ENCODE data around the gene SLC22A13.
"Not testable (repeated sequence)": the region's sequence is repeated elsewhere in the genome, so short reads cannot be mapped to it uniquely, and the experiment has no call there.

SLC22A13 gene

DNA sequence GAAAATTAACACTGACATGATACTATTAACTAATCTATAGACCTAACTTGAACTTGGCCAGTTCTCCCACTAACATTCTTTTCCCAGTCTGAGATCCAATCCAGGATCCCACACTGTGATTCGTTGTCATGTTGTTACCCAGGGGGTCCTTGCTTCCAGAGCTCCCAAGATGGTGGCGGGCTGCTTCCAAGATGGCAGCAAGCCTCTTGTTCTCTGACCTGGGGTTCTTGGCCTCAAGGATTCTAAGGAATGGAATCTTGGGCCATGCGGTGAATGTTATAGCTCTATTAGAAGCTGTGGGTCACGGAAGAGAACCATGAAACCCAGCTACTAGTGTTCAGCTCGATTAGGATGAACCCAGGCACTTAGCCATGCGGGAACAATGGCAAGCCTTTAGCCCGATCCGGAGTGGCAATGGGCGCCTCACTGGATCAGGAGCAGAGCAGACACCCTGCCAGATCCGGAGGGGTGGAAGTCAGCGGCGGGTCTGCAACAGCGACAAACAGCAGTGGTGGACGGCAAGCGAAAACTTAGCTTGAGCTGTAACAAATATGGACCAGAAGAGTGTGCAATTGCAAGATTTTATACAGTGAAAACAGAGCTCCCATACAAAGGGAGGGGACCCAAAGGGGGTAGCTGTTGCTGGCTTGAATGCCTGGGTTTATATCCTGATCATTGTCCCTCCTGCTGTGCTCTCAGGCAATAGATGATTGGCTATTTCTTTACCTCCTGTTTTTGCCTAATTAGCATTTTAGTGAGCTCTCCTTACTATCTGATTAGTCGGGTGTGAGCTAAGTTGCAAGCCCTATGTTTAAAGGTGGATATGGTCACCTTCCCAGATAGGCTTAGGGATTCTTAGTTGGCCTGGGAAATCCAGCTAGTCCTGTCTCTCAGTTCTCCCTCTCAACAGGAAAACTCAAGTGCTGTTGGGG is 23.9 kb downstream of the SLC22A13 start:
- DNase-seq (ENCODE audit: low read depth, low spot score); H3K27ac ChIP-seq: not testable (repeated sequence)

DNA sequence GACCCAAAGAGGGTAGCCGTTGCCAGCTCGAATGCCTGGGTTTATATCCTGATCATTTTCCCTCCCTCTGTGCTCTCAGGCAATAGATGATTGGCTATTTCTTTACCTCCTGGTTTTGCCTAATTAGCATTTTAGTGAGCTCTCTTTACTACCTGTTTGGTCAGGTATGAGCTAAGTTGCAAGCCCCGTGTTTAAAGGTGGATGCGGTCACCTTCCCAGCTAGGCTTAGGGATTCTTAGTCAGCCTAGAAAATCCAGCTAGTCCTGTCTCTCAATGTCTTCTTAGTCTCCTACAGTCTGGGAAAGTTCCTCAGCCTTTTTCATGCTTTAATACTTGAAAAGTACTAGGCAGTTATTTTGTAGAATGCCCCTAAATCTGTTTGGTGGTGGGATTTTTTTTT is 31.4 kb downstream of the SLC22A13 start:
- peak; percentile 8 for DNase-seq (ENCODE audit: low read depth, low spot score)
- not testable (repeated sequence) for H3K27ac ChIP-seq

DNA sequence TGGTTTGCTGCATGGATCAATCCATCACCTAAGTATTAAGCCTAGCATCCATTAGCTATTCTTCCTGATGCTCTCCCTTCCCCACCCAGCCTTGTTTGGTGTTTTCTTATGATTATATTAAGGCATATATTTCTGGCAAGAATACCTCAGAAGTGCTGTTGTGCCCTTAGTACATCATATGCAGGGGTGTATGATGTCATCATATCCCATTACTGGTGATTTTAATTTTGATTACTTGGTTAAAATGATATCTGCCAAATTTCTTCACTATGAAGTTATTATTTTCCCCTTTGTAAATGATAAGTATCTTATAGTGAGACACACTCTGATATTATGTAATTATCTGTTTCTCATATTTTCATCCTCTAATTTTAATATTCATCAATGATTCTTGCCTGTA is 31.9 kb downstream of the SLC22A13 start:
- no peak overlapping the region for H3K27ac ChIP-seq
- no peak for DNase-seq (ENCODE audit: low read depth, low spot score)

DNA sequence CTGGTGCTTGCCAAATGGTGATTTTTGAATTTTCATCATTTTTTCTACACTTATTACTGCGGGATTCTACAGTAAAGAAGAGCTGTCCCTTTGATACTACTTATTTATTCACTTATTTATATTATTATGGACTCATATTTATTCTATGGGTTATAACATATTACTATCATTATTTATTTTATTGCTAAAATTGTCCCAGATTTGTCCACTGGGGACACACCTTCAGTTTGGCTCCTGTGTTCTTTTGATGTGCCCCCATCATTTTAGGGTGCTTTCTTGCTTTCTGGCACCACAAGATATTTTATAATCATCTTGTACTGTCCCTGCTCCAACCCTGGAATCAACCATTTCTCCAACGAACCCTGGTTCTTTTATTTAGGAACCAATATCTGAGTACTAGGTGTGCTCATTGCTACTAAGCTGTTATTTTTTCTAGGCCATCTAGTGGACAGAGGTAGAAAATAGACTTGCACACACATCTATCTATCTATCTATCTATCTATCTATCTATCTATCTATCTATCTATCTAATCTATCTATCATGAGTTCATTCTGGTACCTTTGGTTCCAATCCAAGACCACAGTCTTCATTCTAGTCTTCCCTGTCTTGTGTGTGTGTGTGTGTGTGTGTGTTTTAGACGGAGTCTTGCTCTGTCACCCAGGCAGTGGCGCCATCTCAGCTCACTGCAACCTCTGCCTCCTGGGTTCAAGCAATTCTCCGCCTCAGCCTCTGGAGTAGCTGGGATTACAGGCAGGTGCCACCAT is 32.5 kb downstream of the SLC22A13 start:
- no peak overlapping the region for H3K27ac ChIP-seq
- DNase-seq (ENCODE audit: low read depth, low spot score) = no peak

DNA sequence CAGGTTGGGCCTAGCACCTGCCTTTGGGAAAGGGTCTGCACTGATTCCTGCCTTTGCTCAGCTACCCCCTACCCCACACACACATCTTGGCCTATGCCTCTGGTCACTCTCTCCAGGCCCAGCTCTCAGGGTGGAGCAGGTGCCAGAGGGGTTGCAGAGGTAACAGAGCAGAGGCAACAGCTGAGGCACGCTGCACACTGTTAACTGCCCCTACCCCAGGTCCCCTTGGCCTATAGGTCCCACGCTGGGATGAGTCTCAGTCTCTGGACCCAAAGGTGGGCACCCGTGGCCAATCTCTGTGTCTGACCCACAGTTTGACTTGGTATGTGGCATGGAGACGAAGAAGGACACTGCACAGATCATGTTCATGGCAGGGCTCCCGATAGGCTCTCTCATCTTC is 41.3 kb downstream of the SLC22A13 start:
- H3K27ac ChIP-seq = no peak overlapping the region
- no peak for DNase-seq (ENCODE audit: low read depth, low spot score)

DNA sequence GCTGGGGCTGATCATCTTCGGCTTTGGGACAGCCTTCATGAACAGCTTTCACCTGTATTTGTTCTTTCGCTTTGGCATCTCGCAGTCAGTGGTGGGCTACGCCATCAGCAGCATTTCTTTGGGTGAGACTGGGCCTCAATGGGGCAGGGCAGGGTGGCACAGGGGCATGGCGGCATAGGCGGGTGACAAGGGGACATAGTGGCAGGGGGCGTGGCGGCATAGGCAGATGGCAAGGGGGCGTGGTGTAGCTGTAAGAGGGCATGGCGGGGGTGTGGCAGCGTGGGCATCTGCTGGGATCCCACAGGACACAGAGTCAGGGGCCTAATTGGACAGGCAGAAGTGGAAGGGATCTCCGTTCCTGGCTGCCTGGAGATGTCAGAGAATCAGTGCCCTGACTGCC is 42.0 kb downstream of the SLC22A13 start:
- H3K27ac ChIP-seq = no peak overlapping the region
- no peak for DNase-seq (ENCODE audit: low read depth, low spot score)

DNA sequence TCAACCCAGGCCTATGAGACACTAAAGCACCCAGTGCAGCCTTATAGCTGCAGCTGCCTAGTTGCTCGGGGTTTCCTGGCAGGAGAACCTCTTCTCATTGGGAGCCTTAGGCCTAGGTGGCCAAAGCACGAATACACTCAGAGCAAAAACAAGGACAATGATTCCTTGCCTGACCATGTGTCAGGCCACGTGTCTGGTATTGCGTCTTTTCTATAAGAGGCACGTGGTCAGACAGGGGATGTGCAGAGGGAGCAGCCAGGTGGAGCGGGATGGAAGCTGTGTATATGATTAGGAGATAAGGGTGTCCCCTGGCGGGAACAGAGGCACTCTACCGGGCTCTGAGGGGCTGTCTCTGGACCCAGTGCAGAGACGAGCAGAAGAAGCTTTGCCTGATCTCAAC is 42.8 kb downstream of the SLC22A13 start:
- no peak for DNase-seq (ENCODE audit: low read depth, low spot score)
- H3K27ac ChIP-seq = no peak overlapping the region

DNA sequence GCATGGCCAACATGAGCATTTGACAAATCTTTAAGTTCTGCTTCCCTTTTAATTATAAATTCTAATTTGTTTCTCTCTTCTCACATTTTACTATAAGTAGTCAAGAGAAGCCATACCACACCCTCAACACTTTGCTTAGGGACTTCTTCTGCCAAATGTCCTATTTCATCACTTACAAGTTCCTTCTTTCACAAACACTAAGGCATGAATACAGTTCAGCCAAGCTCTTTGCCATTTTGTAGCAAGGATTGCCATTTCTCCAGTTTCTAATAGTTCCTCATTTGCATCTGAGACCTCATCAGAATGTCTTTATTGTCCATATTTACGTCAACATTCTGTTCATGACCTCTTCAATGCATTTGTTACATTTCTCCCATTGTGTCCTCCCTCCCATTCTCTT is 45.9 kb downstream of the SLC22A13 start:
- H3K27ac ChIP-seq = no peak overlapping the region
- DNase-seq (ENCODE audit: low read depth, low spot score) = no peak

DNA sequence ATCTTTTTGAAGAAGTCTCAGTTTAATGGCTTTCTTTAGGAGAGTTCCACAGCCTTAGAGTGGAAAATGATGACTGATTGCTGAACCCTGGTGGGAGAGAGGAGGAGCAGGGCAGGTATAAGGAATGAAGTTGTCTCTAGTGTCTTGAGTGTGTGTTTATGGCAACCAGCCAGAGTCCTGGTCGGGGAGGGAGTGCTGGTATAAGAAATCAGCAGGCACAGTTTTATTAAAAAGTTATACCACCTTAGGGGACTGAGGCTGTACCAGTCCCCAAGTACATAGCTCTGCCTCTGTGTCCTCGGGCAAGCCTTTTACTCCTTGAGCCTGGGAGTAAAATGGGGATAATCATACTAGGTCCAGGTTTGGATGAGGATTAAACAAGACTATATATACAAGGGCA is 46.3 kb downstream of the SLC22A13 start:
- no peak for DNase-seq (ENCODE audit: low read depth, low spot score)
- H3K27ac ChIP-seq = no peak overlapping the region

DNA sequence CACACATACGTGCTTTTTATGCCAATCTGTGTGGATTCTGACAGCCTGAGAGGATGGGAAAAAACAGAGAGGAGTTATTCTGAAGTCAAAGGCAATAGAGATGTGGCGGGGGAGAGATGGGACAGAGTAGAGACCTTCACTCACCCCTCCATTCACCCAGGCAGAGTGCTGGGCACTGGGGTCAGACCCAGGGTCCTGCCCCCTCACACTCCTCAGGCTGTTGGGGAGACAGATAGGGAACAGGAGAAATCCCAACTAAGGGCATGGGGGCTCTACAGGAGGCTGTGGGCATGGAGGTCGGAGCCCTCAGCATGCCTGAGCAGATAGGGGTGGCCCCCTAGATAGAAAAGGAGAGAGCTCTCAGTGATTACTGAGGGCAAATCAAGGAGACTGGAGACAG is 46.7 kb downstream of the SLC22A13 start:
- no peak overlapping the region for H3K27ac ChIP-seq
- no peak for DNase-seq (ENCODE audit: low read depth, low spot score)

DNA sequence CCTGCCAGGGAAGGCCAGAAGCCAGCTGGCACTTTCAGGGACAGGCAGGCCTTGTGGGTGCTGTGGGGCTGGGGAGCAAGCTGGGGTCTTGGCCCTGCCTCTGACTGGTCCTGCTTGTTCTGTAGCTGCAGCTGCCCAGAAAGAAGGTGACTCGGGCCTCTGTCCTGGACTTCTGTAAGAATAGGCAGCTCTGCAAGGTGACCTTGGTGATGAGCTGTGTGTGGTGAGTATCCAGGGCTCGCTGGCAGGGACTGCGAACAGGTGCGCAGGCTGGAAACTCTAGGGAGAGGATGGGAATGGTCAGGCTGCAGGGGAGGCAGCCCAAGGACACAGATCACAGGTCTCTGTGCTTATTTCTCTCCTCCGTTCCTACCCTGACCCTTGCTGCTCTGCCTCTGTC is 47.7 kb downstream of the SLC22A13 start:
- DNase-seq (ENCODE audit: low read depth, low spot score) = no peak
- no peak overlapping the region for H3K27ac ChIP-seq

DNA sequence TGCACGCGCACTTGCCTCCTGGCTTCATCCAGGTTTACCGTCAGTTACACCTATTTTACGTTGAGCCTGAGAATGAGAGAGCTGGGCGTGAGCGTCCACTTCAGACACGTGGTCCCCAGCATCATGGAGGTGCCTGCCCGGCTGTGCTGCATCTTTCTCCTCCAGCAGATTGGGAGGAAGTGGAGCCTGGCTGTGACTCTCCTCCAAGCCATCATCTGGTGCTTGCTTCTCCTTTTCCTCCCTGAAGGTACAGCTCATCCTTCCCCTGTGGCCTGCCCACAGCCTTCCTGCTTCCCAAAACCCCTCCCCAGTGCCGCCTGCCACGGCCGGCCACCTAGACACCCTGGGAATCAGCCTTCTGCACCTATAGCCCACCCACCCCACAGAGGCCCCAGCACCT is 48.1 kb downstream of the SLC22A13 start:
- DNase-seq (ENCODE audit: low read depth, low spot score) = no peak
- H3K27ac ChIP-seq = no peak overlapping the region

DNA sequence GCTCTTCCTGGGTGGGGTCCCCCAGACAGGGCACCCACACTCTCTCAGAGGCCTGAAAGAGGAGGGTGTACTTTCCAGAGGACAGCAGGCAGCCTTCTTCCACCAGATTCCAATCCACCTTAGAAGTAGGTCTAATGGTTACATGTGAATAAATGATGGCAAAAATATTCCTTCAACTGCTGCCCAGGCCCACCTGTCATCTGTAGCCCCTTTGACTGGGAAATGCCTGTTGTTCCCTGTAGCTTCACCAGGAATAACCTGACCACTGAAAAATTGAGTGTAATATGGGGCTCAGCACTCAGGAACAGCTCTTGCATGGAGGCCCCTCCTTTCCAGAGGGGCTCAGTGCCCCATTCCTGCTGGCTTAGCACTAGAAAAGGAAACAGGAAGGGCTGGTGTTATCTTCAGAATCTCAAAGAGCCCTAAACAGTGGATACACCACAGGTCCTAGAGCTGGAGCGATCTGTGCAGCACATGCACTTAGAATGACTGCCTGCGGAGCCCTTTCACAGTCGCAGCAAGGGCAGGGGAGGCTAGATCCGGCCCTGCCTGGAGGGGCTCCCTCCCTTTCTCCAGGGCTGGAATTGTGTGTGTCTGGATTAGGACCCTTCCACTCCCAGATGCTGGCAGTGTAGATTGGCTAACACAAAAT is 48.6 kb downstream of the SLC22A13 start:
- no peak for DNase-seq (ENCODE audit: low read depth, low spot score)
- H3K27ac ChIP-seq = no peak overlapping the region

DNA sequence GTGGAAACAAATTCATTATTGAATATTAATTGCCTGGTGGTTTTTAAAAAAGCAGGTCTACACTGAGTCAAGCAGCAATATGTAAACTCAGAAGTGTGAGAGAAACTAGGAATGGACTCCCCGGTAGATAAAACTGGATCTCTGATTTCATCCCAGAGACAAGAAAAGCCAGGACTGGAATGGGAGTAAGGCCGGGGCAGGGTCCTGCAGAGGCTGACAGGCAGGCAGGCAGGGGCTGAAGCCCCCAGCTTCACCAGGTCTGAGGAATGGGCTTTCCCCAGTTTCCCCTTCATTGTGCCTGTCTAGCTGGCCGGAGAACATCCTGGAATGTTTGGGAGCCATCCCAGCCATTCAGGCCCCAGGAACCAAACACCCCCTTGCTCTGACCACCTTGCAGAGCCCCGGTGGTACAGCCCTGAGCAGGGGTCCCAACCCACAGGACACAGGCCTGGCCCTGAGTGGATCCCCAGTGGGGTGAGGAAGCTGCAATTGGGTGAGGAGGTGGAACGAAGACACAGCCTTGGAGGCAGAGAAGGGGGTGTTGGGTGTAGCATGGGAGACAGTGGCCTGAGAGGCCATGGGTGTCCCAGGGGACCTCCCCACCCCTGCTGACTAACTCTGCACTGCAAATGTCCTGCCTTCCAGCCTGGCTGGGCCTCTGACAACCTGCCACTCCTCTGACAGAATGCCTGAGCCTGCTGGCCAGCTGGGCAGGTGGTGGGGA is 49.3 kb downstream of the SLC22A13 start:
- H3K27ac ChIP-seq = no peak overlapping the region
- no peak for DNase-seq (ENCODE audit: low read depth, low spot score)

DNA sequence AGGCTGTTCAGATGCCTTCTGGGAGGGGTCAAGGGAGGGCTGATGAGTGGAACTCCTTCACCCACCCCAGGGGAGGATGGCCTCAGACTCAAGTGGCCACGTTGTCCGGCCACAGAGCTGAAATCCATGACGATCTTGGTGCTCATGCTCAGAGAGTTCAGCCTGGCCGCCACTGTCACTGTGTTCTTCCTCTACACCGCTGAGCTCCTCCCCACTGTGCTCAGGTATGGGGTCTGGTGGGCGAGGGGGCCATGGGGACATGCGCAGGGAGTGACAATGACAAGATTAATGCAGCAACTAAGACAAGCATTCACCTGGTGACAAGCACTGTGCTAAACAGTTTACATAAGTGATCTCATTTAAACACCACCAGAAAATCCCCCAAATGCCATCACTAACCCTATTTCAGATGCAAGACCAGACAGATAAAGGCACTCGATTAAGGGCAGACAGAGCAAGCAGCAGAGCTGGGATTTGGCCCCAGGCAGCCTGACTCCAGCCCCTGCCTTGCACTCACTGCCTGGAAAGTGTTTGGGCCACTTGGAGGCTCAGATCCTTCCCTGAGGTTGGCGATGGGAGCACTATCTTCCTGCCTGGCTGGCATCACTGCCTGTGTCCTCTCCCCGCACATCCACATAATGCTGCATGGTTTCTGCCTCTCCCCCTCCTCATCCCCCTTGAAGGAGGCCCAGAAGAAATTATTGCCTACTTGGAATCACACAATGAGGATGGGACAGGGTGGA is 50.0 kb downstream of the SLC22A13 start:
- no peak for DNase-seq (ENCODE audit: low read depth, low spot score)
- no peak overlapping the region for H3K27ac ChIP-seq

DNA sequence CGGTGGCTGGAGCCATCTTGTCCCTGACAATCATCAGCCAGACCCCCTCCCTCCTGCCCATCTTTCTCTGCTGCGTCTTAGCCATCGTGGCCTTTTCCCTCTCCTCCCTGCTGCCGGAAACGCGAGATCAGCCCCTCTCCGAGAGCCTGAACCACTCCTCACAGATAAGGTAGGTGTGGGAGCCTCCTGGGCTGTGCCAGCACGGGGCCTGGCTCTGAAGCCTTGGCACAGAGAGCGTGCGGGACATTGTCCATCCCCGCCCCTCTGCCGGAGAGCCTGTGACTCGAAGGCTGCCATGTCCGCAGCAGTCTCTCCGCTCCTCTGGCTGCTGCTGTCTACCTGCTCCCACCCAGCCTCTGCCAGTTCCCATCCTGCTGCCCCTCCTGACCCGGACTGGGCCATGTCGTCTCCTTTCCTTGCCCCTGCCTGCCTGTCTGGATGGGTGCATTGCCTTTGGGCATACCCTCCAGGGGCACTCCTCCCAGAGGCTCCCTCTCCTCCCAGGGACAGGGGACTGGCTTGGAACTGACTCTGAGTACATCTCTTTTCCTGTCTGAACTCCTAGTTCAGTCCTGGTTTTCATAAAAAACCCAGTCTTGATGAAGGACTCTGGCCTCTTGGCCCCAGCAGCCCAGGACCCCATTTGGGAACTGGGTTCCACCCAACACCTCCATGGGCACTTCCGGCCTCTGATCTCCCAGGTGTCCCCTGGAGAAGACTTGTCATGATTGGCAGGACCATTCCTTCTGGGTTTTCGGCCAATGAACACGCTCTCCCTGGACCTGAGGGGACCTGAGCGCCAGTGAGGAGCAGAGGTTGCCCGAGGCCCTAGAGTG is 51.0 kb downstream of the SLC22A13 start:
- no peak overlapping the region for H3K27ac ChIP-seq

DNA sequence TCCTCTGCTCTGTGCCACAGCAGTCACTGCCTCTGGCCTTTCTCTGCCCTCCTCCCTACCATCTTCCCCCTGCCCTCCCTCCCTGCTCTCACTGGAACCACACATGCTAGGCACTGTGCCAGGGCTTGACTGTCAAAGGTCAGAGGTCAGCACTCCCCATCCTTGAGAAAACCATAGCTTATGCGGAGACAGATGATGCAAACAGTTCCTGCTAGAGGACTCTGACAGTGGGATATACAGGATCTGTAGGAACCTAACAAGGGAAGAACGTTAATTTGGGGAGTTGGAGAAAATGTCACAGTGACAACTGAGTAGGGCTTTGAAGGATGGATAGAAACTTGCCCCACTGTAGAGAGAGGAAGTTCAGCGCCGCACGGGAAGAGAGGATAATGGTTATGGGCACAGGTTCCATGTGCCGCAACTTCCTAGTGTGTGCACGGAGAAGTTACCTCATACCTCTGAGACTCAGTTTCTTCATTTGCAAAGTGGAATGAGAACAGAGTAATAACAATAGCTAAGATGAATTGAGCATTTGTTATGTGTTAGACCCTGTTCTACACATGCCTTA is 51.7 kb downstream of the SLC22A13 start:
- DNase-seq (ENCODE audit: low read depth, low spot score) = no peak
- no peak overlapping the region for H3K27ac ChIP-seq

More for the DNA sequence above, 51.0 kb downstream of the SLC22A13 start:
- DNase-seq (ENCODE audit: low read depth, low spot score) = no peak

Data from epithelial cell of prostate (primary cell).